ENCODE results near the gene POC1A.
"Not testable (repeated sequence)": the region's sequence is repeated elsewhere in the genome, so short reads cannot be mapped to it uniquely, and the experiment has no call there.

The POC1A gene

DNA sequence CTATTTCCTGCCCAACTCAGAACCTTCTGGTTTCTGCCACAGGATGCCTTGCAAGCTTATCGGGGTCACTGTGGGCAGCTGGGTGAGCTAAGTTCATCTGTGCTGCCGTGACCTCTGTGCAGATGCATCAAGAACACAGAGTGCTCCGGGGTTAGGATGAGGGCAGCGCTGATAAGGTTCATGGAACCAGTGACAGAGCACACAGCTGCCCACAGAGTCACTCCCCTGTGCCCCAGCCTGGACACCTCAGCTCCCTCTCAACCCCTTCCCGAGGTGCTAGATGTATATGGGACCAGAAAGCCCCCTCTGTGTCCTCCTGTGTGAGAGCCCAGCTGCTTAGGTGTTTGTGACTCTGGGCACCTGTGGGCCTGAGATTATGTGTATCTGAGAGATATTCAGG is 28.0 kb upstream of the POC1A start:
- no peak for TF ChIP-seq CTCF (IDR thresholded peaks at IDR 0.05; ENCODE audit: low read depth, low read length)
- H3K9me3 ChIP-seq (ENCODE audit: severe bottlenecking), result no peaks in the 10 kb centered on the region
- no peak overlapping the region for H3K27ac ChIP-seq
- no peaks in the 10 kb centered on the region for H3K27me3 ChIP-seq (ENCODE audit: insufficient read depth, low read depth, severe bottlenecking)
- no peak overlapping the region for H3K4me3 ChIP-seq (ENCODE audit: low read depth, low read length)
- no peaks in the 10 kb centered on the region for H3K36me3 ChIP-seq
- no peak for DNase-seq

DNA sequence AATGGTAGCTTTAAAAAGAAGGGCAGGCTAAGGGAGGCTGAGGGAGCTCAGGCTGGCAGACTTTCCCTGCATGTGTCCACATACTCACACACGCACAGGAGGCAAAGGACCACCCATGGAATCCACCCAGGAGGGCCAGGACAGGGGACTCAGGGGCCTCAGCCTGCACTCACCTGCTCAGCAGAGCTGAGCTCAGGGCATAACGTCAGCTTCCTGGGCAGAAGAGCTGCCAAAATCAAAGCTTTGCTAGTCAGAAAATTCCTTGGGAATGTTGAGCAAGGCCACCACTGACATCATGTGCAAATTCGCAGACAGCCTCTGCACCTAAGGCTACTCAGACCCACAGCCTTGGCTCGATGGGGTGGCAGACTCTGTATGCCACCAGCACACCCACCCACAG is 27.3 kb upstream of the POC1A start:
- DNase-seq, result no peak
- Histone ChIP-seq H3K9me3 (ENCODE audit: severe bottlenecking) (no peaks in the 10 kb centered on the region), H3K27ac (no peak overlapping the region), H3K27me3 (ENCODE audit: insufficient read depth, low read depth, severe bottlenecking) (no peaks in the 10 kb centered on the region), H3K4me3 (ENCODE audit: low read depth, low read length) (no peak overlapping the region), H3K36me3 (no peaks in the 10 kb centered on the region)
- TF ChIP-seq CTCF (IDR thresholded peaks at IDR 0.05; ENCODE audit: low read depth, low read length), result no peak

- Histone ChIP-seq H3K36me3 (no peaks in the 10 kb centered on the region), H3K27ac (no peak overlapping the region)
These were observed 24.3 kb upstream of the POC1A start for GRCh38 chr3:52178537-52178936.

DNA sequence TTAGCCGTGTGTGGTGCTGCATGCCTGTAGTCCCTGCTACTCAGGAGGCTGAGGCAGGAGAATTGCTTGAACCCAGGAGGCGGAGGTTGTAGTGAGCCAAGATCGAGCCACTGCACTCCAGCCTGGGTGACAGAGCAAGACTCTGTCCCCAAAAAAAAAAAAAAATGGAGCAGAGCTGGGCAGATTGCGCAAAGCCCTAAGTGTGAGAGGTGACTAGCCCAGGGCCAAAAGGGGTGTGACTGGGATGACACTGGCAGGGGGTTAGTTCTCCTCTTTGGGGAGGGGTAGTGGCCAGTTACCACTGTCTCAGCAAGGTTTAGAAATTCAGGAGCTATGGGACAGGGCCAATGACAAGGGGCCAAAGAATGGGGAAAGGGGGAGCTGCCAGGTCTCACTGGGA is 23.9 kb upstream of the POC1A start:
- H3K36me3 ChIP-seq, H3K27ac ChIP-seq: not testable (repeated sequence)

More at GRCh38 chr3:52178537-52178936, 24.3 kb upstream of the POC1A start:
- Histone ChIP-seq H3K27me3 (ENCODE audit: insufficient read depth, low read depth, severe bottlenecking) (no peaks in the 10 kb centered on the region), H3K4me3 (ENCODE audit: low read depth, low read length) (no peak overlapping the region), H3K9me3 (ENCODE audit: severe bottlenecking) (no peaks in the 10 kb centered on the region)
- no peak for DNase-seq
- TF ChIP-seq CTCF (IDR thresholded peaks at IDR 0.05; ENCODE audit: low read depth, low read length), result no peak

GRCh38 chr3:52177701-52178042 is 23.4 kb upstream of the POC1A start:
- no peak for DNase-seq
- no peaks in the 10 kb centered on the region for H3K9me3 ChIP-seq (ENCODE audit: severe bottlenecking)
- H3K4me3 ChIP-seq (ENCODE audit: low read depth, low read length), result no peak overlapping the region
- H3K27ac ChIP-seq, result no peak overlapping the region
- TF ChIP-seq CTCF (IDR thresholded peaks at IDR 0.05; ENCODE audit: low read depth, low read length), result no peak
- H3K36me3 ChIP-seq, result no peaks in the 10 kb centered on the region
- H3K27me3 ChIP-seq (ENCODE audit: insufficient read depth, low read depth, severe bottlenecking), result no peaks in the 10 kb centered on the region

More for the DNA sequence above, 23.9 kb upstream of the POC1A start:
- H3K9me3 ChIP-seq (ENCODE audit: severe bottlenecking); H3K27me3 ChIP-seq (ENCODE audit: insufficient read depth, low read depth, severe bottlenecking); H3K4me3 ChIP-seq (ENCODE audit: low read depth, low read length); DNase-seq: not testable (repeated sequence)

GRCh38 chr3:52176951-52177700 is 22.9 kb upstream of the POC1A start:
- no peaks in the 10 kb centered on the region for H3K36me3 ChIP-seq
- TF ChIP-seq CTCF (IDR thresholded peaks at IDR 0.05; ENCODE audit: low read depth, low read length), result no peak
- H3K27ac ChIP-seq, result no peak overlapping the region
- H3K9me3 ChIP-seq (ENCODE audit: severe bottlenecking), result no peaks in the 10 kb centered on the region
- no peak overlapping the region for H3K4me3 ChIP-seq (ENCODE audit: low read depth, low read length)
- no peaks in the 10 kb centered on the region for H3K27me3 ChIP-seq (ENCODE audit: insufficient read depth, low read depth, severe bottlenecking)
- DNase-seq, result no peak

Measured in WERI-Rb-1 (cell line).